ENCODE data around the gene CBY1.
A peak's percentile ranks its signal among the peaks of the same experiment; 100 is the strongest.

The CBY1 gene

GRCh38 chr22:38716271-38716670, 59.8 kb downstream of the CBY1 start:
- Histone ChIP-seq H3K9ac (no peak overlapping the region), H3K36me3 (ENCODE audit: control insufficient read depth, insufficient read depth, low read length) (no peaks in the 10 kb centered on the region), H3K79me2 (peaks cover 5% of the 10 kb centered on the region), H3K4me3 (ENCODE audit: low read depth, low read length) (no peak overlapping the region), H3K27me3 (ENCODE audit: control insufficient read depth, insufficient read depth, low read length) (no peaks in the 10 kb centered on the region), H2AFZ (no peak overlapping the region), H3K4me1 (peaks cover 2% of the 10 kb centered on the region), H3K27ac (no peak overlapping the region), H3K9me3 (ENCODE audit: control insufficient read depth, low read length) (no peaks in the 10 kb centered on the region), H3K4me2 (ENCODE audit: low read length) (no peak overlapping the region)
- no peak for TF ChIP-seq CTCF (IDR thresholded peaks at IDR 0.05)

GRCh38 chr22:38716826-38717225, 60.4 kb downstream of the CBY1 start:
- Histone ChIP-seq H3K27me3 (ENCODE audit: control insufficient read depth, insufficient read depth, low read length) (no peaks in the 10 kb centered on the region), H3K9me3 (ENCODE audit: control insufficient read depth, low read length) (no peaks in the 10 kb centered on the region), H3K27ac (no peak overlapping the region), H3K36me3 (ENCODE audit: control insufficient read depth, insufficient read depth, low read length) (no peaks in the 10 kb centered on the region), H3K9ac (no peak overlapping the region), H2AFZ (no peak overlapping the region), H3K4me2 (ENCODE audit: low read length) (no peak overlapping the region), H3K4me3 (ENCODE audit: low read depth, low read length) (no peak overlapping the region), H3K79me2 (peaks cover 5% of the 10 kb centered on the region), H3K4me1 (peaks cover 2% of the 10 kb centered on the region)
- TF ChIP-seq CTCF (IDR thresholded peaks at IDR 0.05): no peak

- Histone ChIP-seq H3K4me3 (ENCODE audit: low read depth, low read length) (no peak overlapping the region), H3K4me1 (peaks cover 2% of the 10 kb centered on the region), H3K9me3 (ENCODE audit: control insufficient read depth, low read length) (no peaks in the 10 kb centered on the region), H3K27me3 (ENCODE audit: control insufficient read depth, insufficient read depth, low read length) (no peaks in the 10 kb centered on the region), H3K4me2 (ENCODE audit: low read length) (no peak overlapping the region), H3K36me3 (ENCODE audit: control insufficient read depth, insufficient read depth, low read length) (no peaks in the 10 kb centered on the region), H3K27ac (no peak overlapping the region), H3K79me2 (peaks cover 2% of the 10 kb centered on the region), H3K9ac (no peak overlapping the region), H2AFZ (no peak overlapping the region)
- no peak for TF ChIP-seq CTCF (IDR thresholded peaks at IDR 0.05)
Observed at GRCh38 chr22:38717244-38717643, 60.8 kb downstream of the CBY1 start.

- H2AFZ ChIP-seq: no peak overlapping the region
- H3K4me1 ChIP-seq: peaks cover 2% of the 10 kb centered on the region
- no peaks in the 10 kb centered on the region for H3K36me3 ChIP-seq (ENCODE audit: control insufficient read depth, insufficient read depth, low read length)
- no peaks in the 10 kb centered on the region for H3K9me3 ChIP-seq (ENCODE audit: control insufficient read depth, low read length)
- H3K4me3 ChIP-seq (ENCODE audit: low read depth, low read length): no peak overlapping the region
- peak; percentile 14 for TF ChIP-seq CTCF (IDR thresholded peaks at IDR 0.05)
- H3K4me2 ChIP-seq (ENCODE audit: low read length): no peak overlapping the region
- H3K27ac ChIP-seq: no peak overlapping the region
- H3K79me2 ChIP-seq: peaks cover 2% of the 10 kb centered on the region
- no peak overlapping the region for H3K9ac ChIP-seq
- no peaks in the 10 kb centered on the region for H3K27me3 ChIP-seq (ENCODE audit: control insufficient read depth, insufficient read depth, low read length)
Observed at GRCh38 chr22:38718414-38718813, 62.0 kb downstream of the CBY1 start.

GRCh38 chr22:38719196-38719595, 62.8 kb downstream of the CBY1 start:
- Histone ChIP-seq H3K4me3 (ENCODE audit: low read depth, low read length) (no peak overlapping the region), H2AFZ (no peak overlapping the region), H3K36me3 (ENCODE audit: control insufficient read depth, insufficient read depth, low read length) (no peaks in the 10 kb centered on the region), H3K9me3 (ENCODE audit: control insufficient read depth, low read length) (no peaks in the 10 kb centered on the region), H3K27ac (no peak overlapping the region), H3K79me2 (no peaks in the 10 kb centered on the region), H3K27me3 (ENCODE audit: control insufficient read depth, insufficient read depth, low read length) (no peaks in the 10 kb centered on the region), H3K9ac (no peak overlapping the region), H3K4me2 (ENCODE audit: low read length) (no peak overlapping the region), H3K4me1 (peaks cover 2% of the 10 kb centered on the region)
- TF ChIP-seq CTCF (IDR thresholded peaks at IDR 0.05): no peak
